ENCODE results near the gene DRC7.
"Not testable (repeated sequence)": the region's sequence is repeated elsewhere in the genome, so short reads cannot be mapped to it uniquely, and the experiment has no call there.

The DRC7 gene

DNA sequence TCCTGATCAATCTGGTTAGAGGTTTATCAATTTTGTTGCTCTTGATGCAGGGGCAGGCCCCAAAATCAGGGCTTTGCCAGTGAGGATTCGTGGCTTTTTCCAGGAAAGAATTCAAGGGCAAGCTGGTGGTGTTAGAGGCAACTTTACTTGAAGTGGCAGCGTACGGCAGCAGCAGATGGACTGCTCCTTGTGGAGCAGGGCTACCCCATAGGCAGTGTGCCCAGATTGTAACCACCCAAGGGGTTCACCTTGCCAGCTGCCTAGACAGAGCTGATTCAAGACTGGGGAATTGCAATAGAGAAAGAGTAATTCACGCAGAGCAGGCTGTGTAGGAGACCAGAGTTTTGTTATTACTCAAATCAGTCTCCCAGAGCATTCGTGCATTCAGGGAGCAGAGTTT is 16.7 kb downstream of the DRC7 start:
- no peak for DNase-seq (ENCODE audit: low read depth in 3 of 3, low spot score in 1 of 3)

- DNase-seq (ENCODE audit: low read depth in 3 of 3, low spot score in 1 of 3): no peak
Observed at GRCh38 chr16:57711993-57712392, 17.4 kb downstream of the DRC7 start.

DNA sequence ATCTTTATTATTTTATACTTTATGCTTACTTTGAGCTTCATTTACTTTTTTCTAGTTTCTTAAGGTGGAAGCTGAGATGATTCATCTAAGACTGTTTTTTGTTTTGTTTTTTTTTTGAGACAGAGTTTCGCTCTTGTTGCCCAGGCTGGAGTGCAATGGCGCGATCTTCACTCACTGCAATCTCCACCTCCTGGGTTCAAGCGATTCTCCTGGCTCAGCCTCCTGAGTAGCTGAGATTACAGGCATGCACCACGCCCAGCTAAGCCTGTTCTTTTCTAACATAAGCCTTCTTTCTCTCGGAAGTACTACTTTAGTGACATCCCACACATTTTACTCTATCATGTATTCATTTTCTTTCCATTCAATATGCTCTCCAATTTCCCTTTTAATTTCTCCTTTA is 18.0 kb downstream of the DRC7 start:
- DNase-seq (ENCODE audit: low read depth in 3 of 3, low spot score in 1 of 3): not testable (repeated sequence)

GRCh38 chr16:57713596-57713995 is 19.0 kb downstream of the DRC7 start:
- DNase-seq (ENCODE audit: low read depth in 3 of 3, low spot score in 1 of 3): no peak

- DNase-seq (ENCODE audit: low read depth in 3 of 3, low spot score in 1 of 3): no peak
Observed at GRCh38 chr16:57714047-57714446, 19.4 kb downstream of the DRC7 start.

GRCh38 chr16:57720142-57720575 is 25.6 kb downstream of the DRC7 start:
- DNase-seq (ENCODE audit: low read depth in 3 of 3, low spot score in 1 of 3): peak in 1 of 3 donors; percentile 8

DNA sequence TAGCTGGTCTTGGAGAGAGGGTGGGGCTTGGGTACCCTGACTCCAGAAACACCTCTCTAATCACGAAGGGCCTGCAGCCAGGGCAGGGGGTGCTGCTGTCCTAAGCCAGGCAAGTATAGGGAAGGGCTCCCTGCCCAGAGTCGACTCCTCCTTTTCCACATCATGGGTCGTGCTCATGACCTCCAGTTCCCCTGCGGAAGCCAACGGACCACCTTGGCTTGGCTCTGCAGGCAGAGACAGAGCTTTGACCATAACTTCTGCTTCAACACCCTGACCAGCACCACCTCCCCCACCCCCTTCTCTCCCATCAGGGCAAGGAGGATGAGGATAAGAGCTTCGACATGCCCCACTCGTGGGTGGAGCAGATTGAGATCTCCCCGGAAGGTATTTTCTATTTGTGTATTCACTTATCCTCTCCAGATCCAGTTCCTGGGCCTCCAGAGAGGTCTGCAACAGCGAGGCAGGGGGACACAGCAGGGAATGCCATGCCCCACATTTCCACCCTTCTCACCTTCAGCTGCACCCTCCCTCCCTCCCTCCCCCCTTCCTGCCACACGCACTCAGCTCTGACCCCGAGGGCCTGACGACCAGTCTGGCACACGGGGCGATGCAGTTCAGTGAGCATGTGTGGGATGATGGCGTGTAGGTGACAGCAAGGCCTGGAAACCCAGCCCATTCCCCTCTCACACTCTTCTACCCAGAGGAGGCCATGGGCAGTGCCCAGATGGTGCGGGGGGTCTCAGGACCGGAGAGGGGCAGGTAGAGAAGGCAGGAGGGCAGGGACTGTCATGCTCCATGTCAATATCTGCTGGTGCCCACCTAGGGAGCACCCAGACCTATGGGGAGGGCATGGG is 27.0 kb downstream of the DRC7 start:
- DNase-seq (ENCODE audit: low read depth in 3 of 3, low spot score in 1 of 3): no peak

DNA sequence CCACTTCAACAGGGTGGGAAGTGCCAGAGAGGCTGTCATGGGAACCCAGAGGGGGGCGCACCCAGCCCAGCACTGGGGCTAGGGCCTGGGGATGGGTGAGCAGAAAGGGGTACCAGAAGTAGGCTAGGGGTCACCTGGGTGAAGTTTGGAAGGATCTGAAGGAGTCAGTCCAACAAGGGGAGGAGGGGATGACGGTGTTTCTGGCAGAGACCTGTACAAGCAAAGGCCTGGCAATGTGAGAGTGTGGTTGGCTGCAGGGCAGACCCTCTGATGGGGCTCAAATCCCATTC is 27.5 kb downstream of the DRC7 start:
- no peak for DNase-seq (ENCODE audit: low read depth in 3 of 3, low spot score in 1 of 3)

DNA sequence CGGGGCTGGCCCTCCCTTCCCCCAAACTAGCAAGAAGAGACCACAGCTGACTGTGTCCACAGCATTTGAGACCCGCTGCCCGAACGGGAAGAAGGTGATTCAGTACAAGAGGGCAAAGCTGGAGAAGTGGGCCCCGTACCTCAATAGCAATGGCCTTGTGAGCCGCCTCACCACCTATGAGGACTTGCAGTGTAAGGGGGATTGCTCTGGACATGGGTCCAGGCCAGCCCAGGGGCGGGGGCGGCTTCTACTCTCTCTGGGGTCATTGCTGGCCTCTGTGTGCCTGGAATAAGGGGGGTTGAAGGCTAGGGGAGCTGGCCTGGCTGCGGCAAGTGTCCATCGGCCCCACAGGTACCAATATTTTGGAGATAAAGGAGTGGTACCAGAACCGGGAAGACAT is 28.0 kb downstream of the DRC7 start:
- no peak for DNase-seq (ENCODE audit: low read depth in 3 of 3, low spot score in 1 of 3)

GRCh38 chr16:57723170-57723569 is 28.6 kb downstream of the DRC7 start:
- no peak for DNase-seq (ENCODE audit: low read depth in 3 of 3, low spot score in 1 of 3)

GRCh38 chr16:57724531-57724930 is 29.9 kb downstream of the DRC7 start:
- no peak for DNase-seq (ENCODE audit: low read depth in 3 of 3, low spot score in 1 of 3)

GRCh38 chr16:57725151-57725550 is 30.5 kb downstream of the DRC7 start:
- DNase-seq (ENCODE audit: low read depth in 3 of 3, low spot score in 1 of 3): no peak

- no peak for DNase-seq (ENCODE audit: low read depth in 3 of 3, low spot score in 1 of 3)
Observed at GRCh38 chr16:57725554-57725953, 30.9 kb downstream of the DRC7 start.

GRCh38 chr16:57725976-57726375 is 31.4 kb downstream of the DRC7 start:
- DNase-seq (ENCODE audit: low read depth in 3 of 3, low spot score in 1 of 3): no peak

GRCh38 chr16:57726433-57726947 is 31.9 kb downstream of the DRC7 start:
- no peak for DNase-seq (ENCODE audit: low read depth in 3 of 3, low spot score in 1 of 3)

GRCh38 chr16:57727610-57728009 is 33.0 kb downstream of the DRC7 start:
- no peak for DNase-seq (ENCODE audit: low read depth in 3 of 3, low spot score in 1 of 3)

DNA sequence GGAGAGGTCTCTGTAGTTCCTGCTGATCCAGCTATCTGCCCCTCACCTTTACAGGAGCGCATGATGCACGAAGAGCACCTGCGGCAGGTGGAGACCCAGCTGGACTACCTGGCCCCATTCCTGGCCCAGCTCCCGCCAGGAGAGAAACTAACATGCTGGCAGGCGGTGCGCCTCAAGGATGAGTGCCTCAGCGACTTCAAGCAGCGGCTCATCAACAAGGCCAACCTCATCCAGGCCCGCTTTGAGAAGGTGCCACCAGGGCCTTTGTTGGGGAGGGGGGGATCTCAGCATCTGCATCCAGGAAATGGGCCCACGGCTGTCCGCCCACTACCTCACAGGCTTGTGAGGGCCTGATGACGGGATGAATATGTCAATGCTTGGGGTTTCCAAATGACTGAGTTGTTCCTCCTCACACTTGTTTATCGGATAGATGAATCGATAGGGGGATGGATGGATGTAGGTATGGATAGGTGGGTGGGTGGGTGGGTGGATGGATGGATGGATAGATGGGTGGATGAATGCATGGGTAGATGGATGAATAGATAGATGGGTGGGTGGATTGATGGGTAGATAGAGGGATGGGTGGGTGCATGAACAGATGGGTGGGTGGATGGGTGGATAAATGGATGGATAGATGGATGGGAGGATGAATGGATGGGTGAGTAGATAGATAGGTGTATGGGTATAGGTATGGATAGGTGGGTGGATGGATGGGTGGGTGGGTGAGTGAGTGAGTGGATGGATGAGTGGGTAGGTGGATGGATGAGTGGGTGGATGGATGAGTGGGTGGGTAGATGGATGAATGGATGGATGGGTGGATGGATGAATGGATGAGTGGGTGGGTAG is 34.0 kb downstream of the DRC7 start:
- no peak for DNase-seq (ENCODE audit: low read depth in 3 of 3, low spot score in 1 of 3)

DNA sequence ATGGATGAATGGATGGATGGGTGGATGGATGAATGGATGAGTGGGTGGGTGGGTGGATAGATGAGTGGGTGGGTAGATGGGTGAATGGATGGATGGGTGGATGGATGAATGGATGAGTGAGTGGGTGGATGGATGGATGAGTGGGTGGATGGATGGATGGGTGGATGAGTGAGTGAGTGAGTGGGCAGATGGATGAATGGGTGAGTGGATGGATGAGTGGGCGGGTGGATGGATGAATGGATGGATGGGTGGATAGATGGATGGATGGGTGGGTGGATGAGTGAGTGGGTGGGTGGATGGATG is 34.5 kb downstream of the DRC7 start:
- no peak for DNase-seq (ENCODE audit: low read depth in 3 of 3, low spot score in 1 of 3)

DNA sequence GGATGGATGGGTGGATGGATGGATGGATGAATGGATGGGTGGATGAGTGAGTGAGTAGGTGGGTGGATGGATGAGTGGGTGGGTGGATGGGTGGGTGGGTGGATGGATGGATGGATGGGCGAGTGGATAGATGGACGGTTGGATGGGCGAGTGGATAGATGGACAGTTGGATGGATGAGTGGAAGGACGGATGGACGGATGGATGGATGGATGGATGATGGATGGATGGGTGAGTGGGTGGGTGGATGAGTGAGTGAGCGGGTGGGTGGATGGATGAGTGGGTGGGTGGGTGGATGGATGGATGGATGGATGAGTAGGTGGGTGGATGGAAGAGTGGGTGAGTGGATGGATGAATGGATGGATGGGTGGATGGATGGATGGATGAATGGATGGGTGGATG is 35.2 kb downstream of the DRC7 start:
- DNase-seq (ENCODE audit: low read depth in 3 of 3, low spot score in 1 of 3): not testable (repeated sequence)

DNA sequence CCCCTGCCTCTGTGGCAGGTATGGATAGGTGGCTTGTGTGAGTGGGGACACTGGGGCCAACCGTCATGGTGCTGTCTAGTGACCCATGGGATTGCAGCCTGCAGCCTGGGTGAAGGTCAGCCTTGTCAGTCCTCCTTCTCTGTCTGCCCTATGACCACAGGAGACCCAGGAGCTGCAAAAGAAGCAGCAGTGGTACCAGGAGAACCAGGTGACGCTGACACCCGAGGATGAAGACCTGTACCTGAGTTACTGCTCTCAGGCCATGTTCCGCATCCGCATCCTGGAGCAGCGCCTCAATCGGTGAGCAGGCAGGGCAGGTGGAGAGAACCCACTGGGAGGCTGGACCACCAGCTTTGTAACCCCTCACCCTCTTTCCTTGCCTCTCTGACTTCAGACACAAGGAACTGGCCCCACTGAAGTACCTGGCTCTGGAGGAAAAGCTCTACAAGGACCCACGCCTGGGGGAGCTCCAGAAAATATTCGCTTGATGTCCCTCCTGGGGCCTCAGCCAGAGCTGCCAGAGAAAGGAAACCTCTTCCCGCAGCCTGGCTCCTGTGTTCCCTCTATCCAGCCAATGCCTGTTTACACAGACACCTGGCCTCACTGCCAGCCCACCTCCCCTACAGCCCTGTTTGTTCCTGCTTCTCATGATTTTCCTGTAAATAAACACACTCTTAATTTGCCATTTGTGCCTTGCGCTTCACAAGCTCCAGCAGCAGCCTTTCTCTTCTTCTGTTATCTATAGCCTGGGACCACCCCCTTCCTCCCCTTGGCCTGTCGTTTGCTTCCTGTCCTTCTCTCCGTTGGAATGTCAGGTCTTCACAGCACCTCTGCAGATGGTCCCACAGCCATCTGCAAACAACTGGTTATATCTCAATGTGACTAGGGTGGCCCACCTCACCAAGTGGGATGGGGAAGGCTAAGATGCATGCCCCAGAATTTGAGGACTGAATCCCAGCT is 36.4 kb downstream of the DRC7 start:
- no peak for DNase-seq (ENCODE audit: low read depth in 3 of 3, low spot score in 1 of 3)

GRCh38 chr16:57732037-57732436 is 37.4 kb downstream of the DRC7 start:
- no peak for DNase-seq (ENCODE audit: low read depth in 3 of 3, low spot score in 1 of 3)

Data from stimulated activated CD4-positive, alpha-beta T cell treated with anti-CD3 and anti-CD28 coated beads, TNF-alpha, amount 100 ng/mL, for 1 hour (primary cell).